ENCODE data around the gene SVBP.

Gene SVBP

GRCh38 chr1:42806171-42806570 is 11.0 kb downstream of the SVBP start:
- Histone ChIP-seq H3K14ac (ENCODE audit: low read length) (no peak overlapping the region), H2BK5ac (ENCODE audit: low read length) (no peak overlapping the region), H3K27ac (replicated peaks; ENCODE audit: low read length) (no peak overlapping the region), H3K4me2 (ENCODE audit: insufficient read depth, low read length, poor library complexity, severe bottlenecking) (no peak overlapping the region), H2BK120ac (ENCODE audit: low read depth, low read length) (no peak overlapping the region), H2AK5ac (ENCODE audit: low read depth, low read length) (no peak overlapping the region), H2AFZ (ENCODE audit: low read length) (no peak overlapping the region), H3K23ac (ENCODE audit: low read depth, low read length, poor library complexity) (no peak overlapping the region), H3K9ac (ENCODE audit: low read depth, low read length, poor library complexity) (no peak overlapping the region), H4K8ac (ENCODE audit: low read depth, low read length) (no peak overlapping the region), H3K27me3 (ENCODE audit: control insufficient read depth in 3 of 3, insufficient read depth in 3 of 3, low read depth in 1 of 3, low read length in 3 of 3) (no peaks in the 10 kb centered on the region), H2BK12ac (ENCODE audit: low read length) (no peak overlapping the region), H3K18ac (ENCODE audit: low read length) (no peak overlapping the region), H2BK15ac (ENCODE audit: low read length) (no peak overlapping the region), H3K4me1 (ENCODE audit: control insufficient read depth in 2 of 2, insufficient read depth in 1 of 2, low read depth in 1 of 2, low read length in 2 of 2) (no peaks in the 10 kb centered on the region), H4K91ac (ENCODE audit: low read depth, low read length, poor library complexity) (no peak overlapping the region), H3K79me1 (ENCODE audit: low read depth, low read length) (peaks cover 1% of the 10 kb centered on the region), H3K9me3 (replicated peaks in 1 of 2; ENCODE audit: control insufficient read depth in 2 of 2, insufficient read depth in 1 of 2, low read depth in 1 of 2, low read length in 2 of 2) (no peaks in the 10 kb centered on the region), H3K4me3 (ENCODE audit: low read length in 2 of 2) (no peak overlapping the region), H3K4ac (ENCODE audit: low read length) (no peak overlapping the region), H3K36me3 (replicated peaks in 1 of 2; ENCODE audit: control insufficient read depth in 2 of 2, insufficient read depth in 2 of 2, low read length in 2 of 2) (peaks cover 7 to 36% of the 10 kb centered on the region in 2 donors)
- DNase-seq (ENCODE audit: low spot score): no peak

GRCh38 chr1:42801832-42802473 is 15.2 kb downstream of the SVBP start:
- H4K91ac ChIP-seq (ENCODE audit: low read depth, low read length, poor library complexity): no peak overlapping the region
- H2BK120ac ChIP-seq (ENCODE audit: low read depth, low read length): no peak overlapping the region
- no peak overlapping the region for H3K27ac ChIP-seq (replicated peaks; ENCODE audit: low read length)
- no peak overlapping the region for H3K4me3 ChIP-seq (ENCODE audit: low read length in 2 of 2)
- no peak overlapping the region for H2AFZ ChIP-seq (ENCODE audit: low read length)
- no peak for DNase-seq (ENCODE audit: low spot score)
- H3K23ac ChIP-seq (ENCODE audit: low read depth, low read length, poor library complexity): no peak overlapping the region
- H3K4ac ChIP-seq (ENCODE audit: low read length): no peak overlapping the region
- no peak overlapping the region for H3K4me2 ChIP-seq (ENCODE audit: insufficient read depth, low read length, poor library complexity, severe bottlenecking)
- H3K79me1 ChIP-seq (ENCODE audit: low read depth, low read length): peaks cover 1% of the 10 kb centered on the region
- no peak overlapping the region for H2BK5ac ChIP-seq (ENCODE audit: low read length)
- H3K27me3 ChIP-seq (ENCODE audit: control insufficient read depth in 3 of 3, insufficient read depth in 3 of 3, low read depth in 1 of 3, low read length in 3 of 3): no peaks in the 10 kb centered on the region
- no peak overlapping the region for H3K18ac ChIP-seq (ENCODE audit: low read length)
- no peak overlapping the region for H2BK12ac ChIP-seq (ENCODE audit: low read length)
- H4K8ac ChIP-seq (ENCODE audit: low read depth, low read length): no peak overlapping the region
- WGBS, 2 donors (ENCODE audit: extremely low coverage in 2 of 2, insufficient read length in 2 of 2, insufficient replicate concordance in 1 of 2): no CpG with 5 or more reads among the region's 8 CpGs
- H3K9me3 ChIP-seq (replicated peaks in 1 of 2; ENCODE audit: control insufficient read depth in 2 of 2, insufficient read depth in 1 of 2, low read depth in 1 of 2, low read length in 2 of 2): no peaks in the 10 kb centered on the region
- H2BK15ac ChIP-seq (ENCODE audit: low read length): no peak overlapping the region
- no peak overlapping the region for H3K9ac ChIP-seq (ENCODE audit: low read depth, low read length, poor library complexity)
- H3K14ac ChIP-seq (ENCODE audit: low read length): no peak overlapping the region
- H3K36me3 ChIP-seq (replicated peaks in 1 of 2; ENCODE audit: control insufficient read depth in 2 of 2, insufficient read depth in 2 of 2, low read length in 2 of 2): peaks cover 2 to 22% of the 10 kb centered on the region in 2 donors
- H2AK5ac ChIP-seq (ENCODE audit: low read depth, low read length): no peak overlapping the region
- peaks cover 0 to 2% of the 10 kb centered on the region in 2 donors for H3K4me1 ChIP-seq (ENCODE audit: control insufficient read depth in 2 of 2, insufficient read depth in 1 of 2, low read depth in 1 of 2, low read length in 2 of 2)

GRCh38 chr1:42797979-42798378 is 19.2 kb downstream of the SVBP start:
- H3K79me1 ChIP-seq (ENCODE audit: low read depth, low read length): no peaks in the 10 kb centered on the region
- no peak overlapping the region for H3K4me3 ChIP-seq (ENCODE audit: low read length in 2 of 2)
- H3K27me3 ChIP-seq (ENCODE audit: control insufficient read depth in 3 of 3, insufficient read depth in 3 of 3, low read depth in 1 of 3, low read length in 3 of 3): no peaks in the 10 kb centered on the region
- H3K9ac ChIP-seq (ENCODE audit: low read depth, low read length, poor library complexity): no peak overlapping the region
- no peak overlapping the region for H2BK12ac ChIP-seq (ENCODE audit: low read length)
- H3K27ac ChIP-seq (replicated peaks; ENCODE audit: low read length): no peak overlapping the region
- H2BK15ac ChIP-seq (ENCODE audit: low read length): no peak overlapping the region
- no peak overlapping the region for H4K8ac ChIP-seq (ENCODE audit: low read depth, low read length)
- no peak overlapping the region for H3K18ac ChIP-seq (ENCODE audit: low read length)
- H2AFZ ChIP-seq (ENCODE audit: low read length): peak overlapping the region; percentile 6
- no peaks in the 10 kb centered on the region for H3K36me3 ChIP-seq (replicated peaks in 1 of 2; ENCODE audit: control insufficient read depth in 2 of 2, insufficient read depth in 2 of 2, low read length in 2 of 2)
- no peak overlapping the region for H3K4me2 ChIP-seq (ENCODE audit: insufficient read depth, low read length, poor library complexity, severe bottlenecking)
- H2AK5ac ChIP-seq (ENCODE audit: low read depth, low read length): no peak overlapping the region
- H3K9me3 ChIP-seq (replicated peaks in 1 of 2; ENCODE audit: control insufficient read depth in 2 of 2, insufficient read depth in 1 of 2, low read depth in 1 of 2, low read length in 2 of 2): no peaks in the 10 kb centered on the region
- H3K14ac ChIP-seq (ENCODE audit: low read length): no peak overlapping the region
- peaks cover 0 to 4% of the 10 kb centered on the region in 2 donors for H3K4me1 ChIP-seq (ENCODE audit: control insufficient read depth in 2 of 2, insufficient read depth in 1 of 2, low read depth in 1 of 2, low read length in 2 of 2)
- no CpG with 5 or more reads among the region's 5 CpGs for WGBS, 2 donors (ENCODE audit: extremely low coverage in 2 of 2, insufficient read length in 2 of 2, insufficient replicate concordance in 1 of 2)
- H2BK120ac ChIP-seq (ENCODE audit: low read depth, low read length): no peak overlapping the region
- H4K91ac ChIP-seq (ENCODE audit: low read depth, low read length, poor library complexity): no peak overlapping the region
- no peak overlapping the region for H3K23ac ChIP-seq (ENCODE audit: low read depth, low read length, poor library complexity)
- H2BK5ac ChIP-seq (ENCODE audit: low read length): no peak overlapping the region
- no peak overlapping the region for H3K4ac ChIP-seq (ENCODE audit: low read length)
- no peak for DNase-seq (ENCODE audit: low spot score)

- H3K4ac ChIP-seq (ENCODE audit: low read length): no peak overlapping the region
- no peak overlapping the region for H4K8ac ChIP-seq (ENCODE audit: low read depth, low read length)
- H2AFZ ChIP-seq (ENCODE audit: low read length): no peak overlapping the region
- H2BK12ac ChIP-seq (ENCODE audit: low read length): no peak overlapping the region
- no peak overlapping the region for H3K4me2 ChIP-seq (ENCODE audit: insufficient read depth, low read length, poor library complexity, severe bottlenecking)
- no CpG with 5 or more reads among the region's 3 CpGs for WGBS, 2 donors (ENCODE audit: extremely low coverage in 2 of 2, insufficient read length in 2 of 2, insufficient replicate concordance in 1 of 2)
- H3K14ac ChIP-seq (ENCODE audit: low read length): no peak overlapping the region
- no peaks in the 10 kb centered on the region for H3K79me1 ChIP-seq (ENCODE audit: low read depth, low read length)
- no peak overlapping the region for H4K91ac ChIP-seq (ENCODE audit: low read depth, low read length, poor library complexity)
- H3K9ac ChIP-seq (ENCODE audit: low read depth, low read length, poor library complexity): no peak overlapping the region
- no peak overlapping the region for H2BK15ac ChIP-seq (ENCODE audit: low read length)
- peaks cover 0 to 4% of the 10 kb centered on the region in 2 donors for H3K4me1 ChIP-seq (ENCODE audit: control insufficient read depth in 2 of 2, insufficient read depth in 1 of 2, low read depth in 1 of 2, low read length in 2 of 2)
- H3K9me3 ChIP-seq (replicated peaks in 1 of 2; ENCODE audit: control insufficient read depth in 2 of 2, insufficient read depth in 1 of 2, low read depth in 1 of 2, low read length in 2 of 2): no peaks in the 10 kb centered on the region
- no peak overlapping the region for H3K4me3 ChIP-seq (ENCODE audit: low read length in 2 of 2)
- H2AK5ac ChIP-seq (ENCODE audit: low read depth, low read length): no peak overlapping the region
- DNase-seq (ENCODE audit: low spot score): no peak
- no peak overlapping the region for H3K27ac ChIP-seq (replicated peaks; ENCODE audit: low read length)
- no peaks in the 10 kb centered on the region for H3K27me3 ChIP-seq (ENCODE audit: control insufficient read depth in 3 of 3, insufficient read depth in 3 of 3, low read depth in 1 of 3, low read length in 3 of 3)
- H3K23ac ChIP-seq (ENCODE audit: low read depth, low read length, poor library complexity): no peak overlapping the region
- no peak overlapping the region for H2BK120ac ChIP-seq (ENCODE audit: low read depth, low read length)
- no peak overlapping the region for H3K18ac ChIP-seq (ENCODE audit: low read length)
- H2BK5ac ChIP-seq (ENCODE audit: low read length): no peak overlapping the region
- no peaks in the 10 kb centered on the region for H3K36me3 ChIP-seq (replicated peaks in 1 of 2; ENCODE audit: control insufficient read depth in 2 of 2, insufficient read depth in 2 of 2, low read length in 2 of 2)
Measured at GRCh38 chr1:42797414-42797813, 19.8 kb downstream of the SVBP start.

All from neuronal stem cell (in vitro differentiated cells).